Spleen (tissue), 7 donors: Measurements from ENCODE around the gene DNAH10.

Experiments
- POLR2A ChIP-seq, 3 donors: fragments of 450-650 bp; IDR thresholded peaks; one replicate each; pipeline ENCODE4 v1.5.1; 2017; ENCODE audit warnings: antibody characterized with exemption in 3 of 3, mild to moderate bottlenecking in 1 of 3
- TF ChIP-seq, protein P1 (sequence below), 11 experiments: fragments of 200-600 bp in 7 of 11; fragments of 450-650 bp in 4 of 11; sonication (generic) in 4 of 11; IDR thresholded peaks in 8 of 11; conservative IDR thresholded peaks in 3 of 11; 1 replicate in 7 of 11; 2 replicates in 4 of 11; pipeline versions ENCODE4 v1.4.0 to v1.8.0; 2016 to 2021; ENCODE audit warnings: antibody characterized with exemption in 11 of 11, inconsistent platforms in 4 of 11, mild to moderate bottlenecking in 1 of 11
- donor health status: DM: no; HTN: no; CAD: no; lungs with moderate emphysema.
- donor health status: DM: no; HTN: no; CAD: no.
- donor health status: DM: no; HTN: no; CAD: no.

DNA sequence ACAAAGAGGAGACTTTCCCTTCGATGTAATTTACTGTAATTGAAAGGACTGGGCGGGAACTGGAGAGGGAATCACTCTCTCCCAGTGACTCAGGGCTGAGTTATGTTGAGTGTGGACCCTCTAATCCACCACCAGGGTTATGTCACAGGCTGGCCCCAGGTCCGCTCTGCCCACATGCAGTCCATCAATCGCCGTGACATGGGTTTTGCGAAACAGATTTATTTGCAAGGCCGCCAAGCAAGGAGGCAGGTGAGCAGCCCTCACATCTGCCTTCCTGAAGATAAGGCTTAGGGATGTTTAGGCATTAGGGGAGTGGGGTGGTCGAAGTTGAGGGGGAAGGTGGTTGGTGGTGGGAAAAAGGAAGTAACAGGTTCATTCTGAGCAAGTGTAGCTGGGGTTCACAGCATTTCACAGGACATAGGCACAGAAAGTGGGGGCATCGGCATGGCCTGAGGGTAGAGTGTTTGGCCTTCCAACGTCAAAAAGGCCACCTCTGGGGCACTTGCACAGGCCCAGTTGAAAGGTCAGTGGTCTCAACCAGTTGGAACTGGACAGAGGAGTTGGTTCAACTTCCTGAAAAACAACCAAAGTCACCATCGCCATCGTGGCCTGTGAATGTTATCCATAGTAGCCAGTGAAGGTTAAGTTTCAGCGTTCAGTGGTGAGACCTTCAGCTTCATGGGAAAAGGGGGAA lies 66.9 kb downstream of the DNAH10 start:
- TF ChIP-seq, protein P1, sequence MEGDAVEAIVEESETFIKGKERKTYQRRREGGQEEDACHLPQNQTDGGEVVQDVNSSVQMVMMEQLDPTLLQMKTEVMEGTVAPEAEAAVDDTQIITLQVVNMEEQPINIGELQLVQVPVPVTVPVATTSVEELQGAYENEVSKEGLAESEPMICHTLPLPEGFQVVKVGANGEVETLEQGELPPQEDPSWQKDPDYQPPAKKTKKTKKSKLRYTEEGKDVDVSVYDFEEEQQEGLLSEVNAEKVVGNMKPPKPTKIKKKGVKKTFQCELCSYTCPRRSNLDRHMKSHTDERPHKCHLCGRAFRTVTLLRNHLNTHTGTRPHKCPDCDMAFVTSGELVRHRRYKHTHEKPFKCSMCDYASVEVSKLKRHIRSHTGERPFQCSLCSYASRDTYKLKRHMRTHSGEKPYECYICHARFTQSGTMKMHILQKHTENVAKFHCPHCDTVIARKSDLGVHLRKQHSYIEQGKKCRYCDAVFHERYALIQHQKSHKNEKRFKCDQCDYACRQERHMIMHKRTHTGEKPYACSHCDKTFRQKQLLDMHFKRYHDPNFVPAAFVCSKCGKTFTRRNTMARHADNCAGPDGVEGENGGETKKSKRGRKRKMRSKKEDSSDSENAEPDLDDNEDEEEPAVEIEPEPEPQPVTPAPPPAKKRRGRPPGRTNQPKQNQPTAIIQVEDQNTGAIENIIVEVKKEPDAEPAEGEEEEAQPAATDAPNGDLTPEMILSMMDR (IDR thresholded peaks at IDR 0.05 in 8 of 11, conservative IDR thresholded peaks at IDR 0.05 in 3 of 11), result no peak
- TF ChIP-seq POLR2A (IDR thresholded peaks at IDR 0.05), result no peak
